ENCODE measurements around the gene TSPAN14. TPM values are rescaled to one million over a fixed set of nuclear protein-coding genes. Genes with fewer than 3 reads are reported as not detected.

Gene TSPAN14
- total RNA-seq, 6 donors from 2014 or later: 52.1 to 157 (median 111) TPM

GRCh38 chr10:80502621-80503583, 48.8 kb downstream of the TSPAN14 start:
- Histone ChIP-seq H3K27ac (peak overlapping the region; percentile 81 to 92 (median 90)), H3K36me3 (peaks cover 0 to 31% (median 7%) of the 10 kb centered on the region in 4 donors), H3K4me1 (peaks cover 92 to 100% (median 98%) of the 10 kb centered on the region in 4 donors), H3K27me3 (no peaks in the 10 kb centered on the region), H3K9me3 (no peaks in the 10 kb centered on the region), H3K4me3 (no peak overlapping the region)
- TF ChIP-seq POLR2AphosphoS5 (IDR thresholded peaks at IDR 0.05) (no peak), POLR2A (IDR thresholded peaks at IDR 0.05) (no peak), EP300 (IDR thresholded peaks at IDR 0.05) (no peak)
- TF ChIP-seq, protein P1, sequence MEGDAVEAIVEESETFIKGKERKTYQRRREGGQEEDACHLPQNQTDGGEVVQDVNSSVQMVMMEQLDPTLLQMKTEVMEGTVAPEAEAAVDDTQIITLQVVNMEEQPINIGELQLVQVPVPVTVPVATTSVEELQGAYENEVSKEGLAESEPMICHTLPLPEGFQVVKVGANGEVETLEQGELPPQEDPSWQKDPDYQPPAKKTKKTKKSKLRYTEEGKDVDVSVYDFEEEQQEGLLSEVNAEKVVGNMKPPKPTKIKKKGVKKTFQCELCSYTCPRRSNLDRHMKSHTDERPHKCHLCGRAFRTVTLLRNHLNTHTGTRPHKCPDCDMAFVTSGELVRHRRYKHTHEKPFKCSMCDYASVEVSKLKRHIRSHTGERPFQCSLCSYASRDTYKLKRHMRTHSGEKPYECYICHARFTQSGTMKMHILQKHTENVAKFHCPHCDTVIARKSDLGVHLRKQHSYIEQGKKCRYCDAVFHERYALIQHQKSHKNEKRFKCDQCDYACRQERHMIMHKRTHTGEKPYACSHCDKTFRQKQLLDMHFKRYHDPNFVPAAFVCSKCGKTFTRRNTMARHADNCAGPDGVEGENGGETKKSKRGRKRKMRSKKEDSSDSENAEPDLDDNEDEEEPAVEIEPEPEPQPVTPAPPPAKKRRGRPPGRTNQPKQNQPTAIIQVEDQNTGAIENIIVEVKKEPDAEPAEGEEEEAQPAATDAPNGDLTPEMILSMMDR (IDR thresholded peaks at IDR 0.05): no peak
- DNase-seq: no peak
- no peak for ATAC-seq (ENCODE audit: low FRiP score in 2 of 2)
- 77 to 78% methylated on average over 13 of the region's 13 CpGs for WGBS, 2 donors

- TF ChIP-seq EP300 (IDR thresholded peaks at IDR 0.05) (no peak), POLR2A (IDR thresholded peaks at IDR 0.05) (no peak), POLR2AphosphoS5 (IDR thresholded peaks at IDR 0.05) (no peak)
- TF ChIP-seq, protein P1 (IDR thresholded peaks at IDR 0.05): no peak
- 59 to 67% methylated on average over 6 to 7 of the region's 7 CpGs for WGBS, 2 donors
- Histone ChIP-seq H3K27me3 (no peaks in the 10 kb centered on the region), H3K36me3 (peaks cover 5 to 39% (median 10%) of the 10 kb centered on the region in 4 donors), H3K9me3 (no peaks in the 10 kb centered on the region), H3K27ac (peak overlapping the region; percentile 81 to 92 (median 90)), H3K4me3 (no peak overlapping the region), H3K4me1 (peaks cover 91 to 99% (median 96%) of the 10 kb centered on the region in 4 donors)
- DNase-seq (no peak), ATAC-seq (ENCODE audit: low FRiP score in 2 of 2) (no peak)
Observed at GRCh38 chr10:80503584-80504157, 49.6 kb downstream of the TSPAN14 start.

- DNase-seq (peak in 1 of 2 donors; percentile 52), ATAC-seq (ENCODE audit: low FRiP score in 2 of 2) (peak; percentile 36 to 46)
- TF ChIP-seq POLR2A (IDR thresholded peaks at IDR 0.05) (peak in 1 of 4 donors; percentile 42), EP300 (IDR thresholded peaks at IDR 0.05) (no peak)
- Histone ChIP-seq H3K36me3 (peaks cover 7 to 45% (median 16%) of the 10 kb centered on the region in 4 donors), H3K9me3 (no peaks in the 10 kb centered on the region), H3K27ac (peak overlapping the region; percentile 81 to 92 (median 90)), H3K4me3 (no peak overlapping the region), H3K27me3 (no peaks in the 10 kb centered on the region), H3K4me1 (peaks cover 90 to 99% (median 96%) of the 10 kb centered on the region in 4 donors)
- WGBS, 2 donors: 48 to 64% methylated on average over 6 to 7 of the region's 7 CpGs
Observed at GRCh38 chr10:80504158-80504811, 50.2 kb downstream of the TSPAN14 start.

- peak in 1 of 2 donors; percentile 3 for ATAC-seq (ENCODE audit: low FRiP score in 2 of 2)
- peak overlapping the region; percentile 81 to 92 (median 90) for H3K27ac ChIP-seq
- peaks cover 89 to 97% (median 96%) of the 10 kb centered on the region in 4 donors for H3K4me1 ChIP-seq
- TF ChIP-seq, protein P1 (IDR thresholded peaks at IDR 0.05): no peak
- TF ChIP-seq EP300 (IDR thresholded peaks at IDR 0.05) (no peak), POLR2A (IDR thresholded peaks at IDR 0.05) (no peak), POLR2AphosphoS5 (IDR thresholded peaks at IDR 0.05) (no peak)
- H3K9me3 ChIP-seq: no peaks in the 10 kb centered on the region
- 55 to 74% methylated on average over 5 of the region's 5 CpGs for WGBS, 2 donors
- peak in 1 of 2 donors; percentile 25 for DNase-seq
- H3K36me3 ChIP-seq: peaks cover 11 to 52% (median 22%) of the 10 kb centered on the region in 4 donors
- H3K27me3 ChIP-seq: no peaks in the 10 kb centered on the region
- no peak overlapping the region for H3K4me3 ChIP-seq
Observed at GRCh38 chr10:80504897-80505465, 50.9 kb downstream of the TSPAN14 start.
